NCI-H2227 (cell line): ENCODE measurements around the gene APOBEC2.
"Not testable (repeated sequence)": the region's sequence is repeated elsewhere in the genome, so short reads cannot be mapped to it uniquely, and the experiment has no call there.

Experiments
- DNase-seq: peaks from one replicate; lab custom pipeline; 2025; ENCODE audit not compliant: unreplicated experiment; lab: John Stamatoyannopoulos, UW

APOBEC2 gene

DNA sequence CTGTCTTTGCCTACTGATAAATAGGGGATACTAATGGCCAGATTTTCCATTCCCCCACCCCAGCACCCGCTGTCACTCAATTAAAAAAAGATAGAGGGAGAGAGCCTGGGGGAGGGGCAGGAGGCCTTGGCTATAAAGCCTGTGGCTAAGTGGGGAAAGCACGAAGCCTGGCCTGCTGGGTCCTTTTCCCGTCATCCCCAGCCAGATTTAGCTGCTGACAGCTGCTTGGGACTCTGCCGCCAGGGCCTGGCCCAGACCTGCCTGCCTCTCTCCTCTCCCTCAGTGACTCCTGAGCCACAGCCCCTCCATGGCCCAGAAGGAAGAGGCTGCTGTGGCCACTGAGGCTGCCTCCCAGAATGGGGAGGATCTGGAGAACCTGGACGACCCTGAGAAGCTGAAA lies at the start of gene APOBEC2:
Gene APOBEC2 (plus strand): TSS at position 162 of the 400 bp plus-strand sequence. CDS start 146 bp downstream, at position 308.
- no peak for DNase-seq

DNA sequence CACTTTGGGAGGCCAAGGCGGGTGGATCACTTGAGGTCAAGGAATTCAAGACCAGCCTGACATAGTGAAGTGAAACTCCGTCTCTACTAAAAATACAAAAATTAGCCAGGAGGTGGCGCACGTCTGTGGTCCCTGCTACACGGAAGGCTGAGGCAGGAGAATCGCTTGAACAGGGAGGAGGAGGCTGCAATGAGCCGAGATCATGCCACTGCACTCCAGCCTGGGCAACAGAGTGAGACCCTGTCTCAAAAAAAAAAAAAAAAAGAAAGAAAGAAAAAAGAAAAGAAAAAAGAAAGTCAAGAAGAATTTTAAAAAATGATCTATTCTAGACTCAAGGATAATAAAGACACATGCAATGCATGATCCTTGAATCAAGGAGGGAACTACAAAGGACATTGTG lies 46.8 kb upstream of the APOBEC2 start:
- DNase-seq = peak; percentile 46

DNA sequence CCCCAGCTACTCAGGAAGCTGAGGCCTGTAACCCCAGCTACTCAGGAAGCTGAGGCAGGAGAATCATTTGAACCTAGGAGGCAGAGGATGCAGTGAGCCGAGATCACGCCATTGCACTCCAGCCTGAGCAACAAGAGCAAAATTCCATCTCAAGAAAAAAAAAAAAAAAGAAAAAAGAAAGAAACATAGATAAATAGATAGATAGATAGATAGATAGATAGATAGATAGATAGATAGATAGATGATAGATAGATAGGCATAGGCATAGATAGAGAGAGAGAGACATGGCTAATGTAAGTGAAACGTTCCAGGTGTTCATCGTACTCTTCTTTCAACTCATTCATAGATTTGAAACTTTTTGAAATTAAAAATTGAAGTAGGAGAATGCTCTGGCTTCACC lies 46.0 kb upstream of the APOBEC2 start:
- DNase-seq = not testable (repeated sequence)

DNA sequence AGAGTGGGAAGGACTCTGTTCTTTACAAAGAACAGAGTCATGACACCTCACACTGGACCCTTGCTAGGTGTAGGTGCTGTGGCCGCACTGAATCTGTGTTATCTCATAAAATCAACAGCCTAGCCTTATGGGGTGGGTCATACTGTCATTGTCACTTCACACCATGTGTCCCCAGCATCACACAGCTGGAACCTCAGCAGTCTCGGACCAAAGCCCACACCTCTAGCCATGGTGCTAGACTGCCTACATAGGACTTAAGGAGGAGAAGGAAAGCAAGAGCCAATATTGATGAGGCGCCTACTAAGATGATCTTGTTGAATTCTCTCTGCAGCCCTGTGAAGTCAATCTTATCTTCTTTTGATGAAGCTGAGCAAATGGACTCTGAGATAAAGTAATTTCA lies 45.0 kb upstream of the APOBEC2 start:
- no peak for DNase-seq

DNA sequence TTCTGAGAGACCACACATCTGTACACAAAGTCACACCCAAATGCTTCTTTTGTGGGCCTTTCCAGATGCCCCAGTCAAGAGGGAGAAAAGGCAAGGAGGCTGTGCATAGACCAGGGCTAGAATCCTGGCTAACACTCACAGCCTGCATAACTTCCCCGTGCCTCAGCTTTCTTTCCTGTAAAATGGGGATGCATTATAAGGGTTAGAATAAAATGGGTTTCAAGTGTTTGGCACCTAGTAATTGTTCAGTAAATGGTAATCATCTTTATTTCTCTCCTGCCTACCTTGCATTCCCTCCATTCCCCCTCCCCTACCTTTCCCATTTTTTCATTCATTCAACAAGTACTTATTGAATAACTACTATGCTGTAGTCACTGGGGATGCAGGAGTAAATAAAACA lies 43.3 kb upstream of the APOBEC2 start:
- DNase-seq = no peak

DNA sequence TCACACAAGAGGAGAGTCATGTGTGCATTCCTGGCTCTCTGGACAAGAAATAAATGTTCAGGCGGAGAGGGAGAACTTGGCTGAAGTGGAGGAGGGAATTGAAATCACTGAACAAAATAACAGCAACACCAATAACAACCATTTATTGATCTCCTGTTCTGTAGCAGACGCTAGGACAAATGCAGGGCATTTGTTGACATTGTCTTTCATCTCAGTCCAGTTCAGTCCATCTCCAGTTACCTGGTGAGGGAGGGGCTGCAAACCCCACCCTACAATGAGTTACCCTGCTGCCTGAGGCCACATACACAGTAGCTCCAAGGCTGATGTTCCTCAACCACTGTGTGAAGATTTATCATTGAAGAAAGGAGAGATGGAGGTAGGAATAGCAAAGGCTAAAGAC lies 41.3 kb upstream of the APOBEC2 start:
- no peak for DNase-seq

DNA sequence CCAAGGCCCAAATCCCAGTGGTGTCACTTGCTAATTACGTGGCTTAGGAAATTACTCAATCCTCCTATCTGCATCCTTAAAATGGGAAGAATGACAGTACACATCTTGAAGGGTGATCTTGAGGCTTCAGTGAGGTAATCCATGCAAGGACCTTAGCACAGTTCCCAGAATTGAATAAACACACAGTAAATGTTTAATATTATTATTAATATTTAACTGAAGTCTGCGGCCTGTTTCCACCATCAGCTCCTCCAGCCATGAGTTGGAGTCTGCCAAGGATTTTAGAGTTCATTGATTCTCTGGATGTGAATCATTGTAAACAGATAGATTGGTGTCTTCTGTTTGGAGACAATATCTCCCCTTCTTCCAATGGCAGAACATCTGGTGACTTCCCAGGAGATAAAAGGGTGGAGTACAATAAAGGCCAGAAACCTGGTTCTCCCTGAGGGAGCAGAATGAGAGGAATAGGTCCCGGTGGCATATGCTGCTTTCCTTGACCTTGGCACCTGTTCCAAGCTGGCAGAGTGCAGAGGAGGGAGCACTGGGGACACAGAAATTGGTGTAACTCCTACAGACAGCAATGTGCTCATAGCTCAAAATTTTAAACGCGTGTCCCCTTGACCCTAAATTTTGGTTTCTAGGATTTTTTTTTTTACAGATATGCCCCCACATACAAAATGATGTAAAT lies 39.4 kb upstream of the APOBEC2 start:
- DNase-seq = no peak

DNA sequence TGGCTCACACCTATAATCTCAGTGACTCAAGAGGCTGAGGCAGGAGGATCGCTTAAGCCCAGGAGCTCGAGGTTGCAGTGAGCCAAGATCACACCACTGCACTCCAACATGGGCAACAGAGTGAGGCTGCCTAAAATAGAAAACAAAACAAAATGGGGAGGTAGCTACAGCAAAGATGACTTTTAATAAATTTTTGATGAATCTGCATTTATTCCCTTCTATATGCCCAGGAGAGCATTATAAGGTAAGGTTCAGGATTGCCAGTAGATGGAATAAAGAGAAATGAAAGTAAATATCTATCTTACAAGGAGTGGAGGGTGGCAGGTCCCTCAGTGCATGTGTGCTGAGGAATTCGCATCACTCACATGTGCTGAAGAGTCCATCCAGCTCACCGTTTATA lies 38.2 kb upstream of the APOBEC2 start:
- DNase-seq = no peak

DNA sequence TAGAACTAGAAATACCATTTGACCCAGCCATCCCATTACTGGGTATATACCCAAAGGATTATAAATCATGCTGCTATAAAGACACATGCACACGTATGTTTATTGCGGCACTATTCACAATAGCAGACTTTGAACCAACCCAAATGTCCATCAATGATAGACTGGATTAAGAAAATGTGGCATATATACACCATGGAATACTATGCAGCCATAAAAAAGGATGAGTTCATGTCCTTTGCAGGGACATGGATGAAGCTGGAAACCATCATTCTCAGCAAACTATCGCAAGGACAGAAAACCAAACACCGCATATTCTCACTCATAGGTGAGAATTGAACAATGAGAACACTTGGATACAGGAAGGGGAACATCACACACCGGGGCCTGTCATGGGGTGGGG lies 37.1 kb upstream of the APOBEC2 start:
- not testable (repeated sequence) for DNase-seq

DNA sequence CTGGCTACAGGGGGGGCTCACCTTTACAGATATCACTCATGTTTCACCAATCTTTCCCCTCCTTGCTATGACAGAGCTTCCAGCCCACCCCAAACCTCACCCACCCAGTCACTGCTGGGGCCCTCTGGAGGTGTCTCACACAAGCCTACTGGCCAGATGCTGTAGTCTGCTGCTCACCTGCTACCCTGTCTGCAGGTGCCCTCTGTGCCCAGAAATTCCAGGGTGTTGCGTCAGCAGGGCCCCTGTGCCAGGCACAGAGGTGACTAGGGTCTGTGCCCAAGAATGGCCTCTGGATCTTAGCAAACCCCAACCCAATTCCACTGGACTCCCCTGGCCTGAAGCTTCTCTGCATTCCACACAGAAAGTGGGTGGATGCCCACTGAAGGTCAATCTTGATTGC lies 35.3 kb upstream of the APOBEC2 start:
- no peak for DNase-seq

DNA sequence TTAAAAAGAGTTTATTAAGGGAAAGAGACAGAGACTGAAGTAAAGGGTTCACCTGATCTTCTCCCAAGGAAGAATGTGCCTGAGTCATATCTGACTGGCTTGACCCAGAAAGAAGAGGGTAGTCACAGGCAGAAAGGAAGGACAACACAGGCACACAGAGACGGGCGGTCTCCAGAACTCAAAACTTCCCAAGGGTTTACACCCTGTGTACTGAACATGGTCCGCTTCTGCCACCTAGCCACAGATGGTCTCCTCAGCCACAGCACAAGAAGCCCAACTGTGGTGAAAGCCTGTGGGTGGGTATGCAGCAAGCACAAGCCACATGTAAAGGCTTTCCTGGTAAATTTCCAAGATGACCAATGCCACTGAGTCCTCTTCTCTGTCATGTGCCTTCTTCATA lies 31.2 kb upstream of the APOBEC2 start:
- DNase-seq = no peak

DNA sequence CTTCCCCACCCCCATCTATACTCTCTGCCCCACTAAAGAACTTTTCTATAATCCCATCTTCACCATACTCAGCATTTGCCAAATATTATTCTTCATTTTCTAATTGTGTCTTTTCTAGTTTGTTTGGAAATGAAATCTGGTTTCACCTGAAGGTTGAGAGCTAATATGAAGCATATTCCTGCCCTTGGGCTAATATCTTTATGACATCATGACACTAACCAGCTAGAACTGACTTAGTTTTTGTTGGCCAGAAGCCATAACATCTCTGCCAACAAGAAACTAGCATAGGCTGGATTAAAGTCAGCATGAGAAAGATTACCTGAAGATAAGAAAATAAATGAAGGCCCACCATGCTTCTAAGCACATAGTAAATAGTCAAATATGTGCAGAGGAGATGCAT lies 30.7 kb upstream of the APOBEC2 start:
- no peak for DNase-seq

DNA sequence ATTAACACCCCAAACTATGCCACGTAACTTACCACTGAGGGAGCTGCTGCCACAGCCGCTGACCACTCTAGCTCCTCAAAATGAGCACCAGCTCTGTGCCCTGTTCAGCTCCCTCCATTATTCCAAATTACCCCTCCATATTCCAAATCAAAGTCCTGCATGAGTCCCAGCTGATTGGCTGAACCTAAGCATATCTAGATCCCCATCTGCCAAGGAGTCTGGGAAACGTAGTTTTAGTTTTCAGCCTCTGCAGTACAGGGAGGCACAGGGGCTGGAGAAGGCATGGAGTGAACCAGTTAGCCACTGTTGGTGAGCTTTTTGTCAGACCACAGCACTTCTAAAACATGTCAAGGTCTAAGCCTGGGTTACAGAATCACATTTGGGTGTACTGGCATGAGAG lies 29.9 kb upstream of the APOBEC2 start:
- no peak for DNase-seq

DNA sequence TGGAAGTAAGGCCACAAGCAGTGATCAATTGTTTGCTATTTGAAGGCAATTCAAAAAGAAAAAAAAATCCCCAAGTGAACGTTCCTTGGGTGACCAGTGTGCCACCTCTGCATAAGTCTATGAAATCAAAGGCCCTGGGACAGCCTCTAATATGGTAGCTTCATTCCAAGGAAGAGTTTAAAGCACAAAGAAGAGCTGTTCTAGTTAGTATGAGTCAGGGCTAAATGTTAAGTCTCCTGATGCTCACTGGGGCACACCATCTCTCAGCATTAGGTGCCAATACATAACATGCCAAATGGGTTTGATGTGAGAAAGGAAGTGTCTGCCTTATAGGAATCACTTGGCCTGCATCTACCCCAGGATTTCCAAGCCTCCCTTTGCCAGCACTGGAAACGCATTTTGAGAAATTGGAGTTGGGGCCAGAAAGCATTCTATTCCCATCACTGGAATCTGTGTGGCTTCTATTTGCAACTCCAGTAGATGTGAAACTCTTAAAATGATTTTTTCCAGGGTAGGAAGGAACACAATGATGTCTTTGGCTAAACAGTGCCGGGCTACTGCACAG lies 27.0 kb upstream of the APOBEC2 start:
- no peak for DNase-seq

DNA sequence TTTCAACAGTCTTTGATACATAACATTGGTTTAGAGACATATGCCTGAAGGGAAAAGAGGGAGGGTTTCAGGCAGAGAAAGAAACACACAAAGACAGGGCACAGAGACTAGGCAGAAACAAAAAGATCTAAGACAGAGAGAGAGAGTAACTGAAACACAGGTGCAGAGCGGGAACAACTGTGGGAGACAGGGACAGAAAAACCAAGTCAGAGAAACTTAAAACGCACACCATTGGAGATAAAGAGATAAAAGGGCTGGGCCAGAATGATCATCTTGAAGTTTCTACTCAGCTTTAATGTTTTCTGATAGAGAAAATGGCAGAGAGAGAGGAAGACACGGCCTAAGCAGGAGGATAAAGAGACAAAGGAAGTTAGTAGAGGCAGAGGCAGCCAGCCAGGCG lies 25.8 kb upstream of the APOBEC2 start:
- no peak for DNase-seq

DNA sequence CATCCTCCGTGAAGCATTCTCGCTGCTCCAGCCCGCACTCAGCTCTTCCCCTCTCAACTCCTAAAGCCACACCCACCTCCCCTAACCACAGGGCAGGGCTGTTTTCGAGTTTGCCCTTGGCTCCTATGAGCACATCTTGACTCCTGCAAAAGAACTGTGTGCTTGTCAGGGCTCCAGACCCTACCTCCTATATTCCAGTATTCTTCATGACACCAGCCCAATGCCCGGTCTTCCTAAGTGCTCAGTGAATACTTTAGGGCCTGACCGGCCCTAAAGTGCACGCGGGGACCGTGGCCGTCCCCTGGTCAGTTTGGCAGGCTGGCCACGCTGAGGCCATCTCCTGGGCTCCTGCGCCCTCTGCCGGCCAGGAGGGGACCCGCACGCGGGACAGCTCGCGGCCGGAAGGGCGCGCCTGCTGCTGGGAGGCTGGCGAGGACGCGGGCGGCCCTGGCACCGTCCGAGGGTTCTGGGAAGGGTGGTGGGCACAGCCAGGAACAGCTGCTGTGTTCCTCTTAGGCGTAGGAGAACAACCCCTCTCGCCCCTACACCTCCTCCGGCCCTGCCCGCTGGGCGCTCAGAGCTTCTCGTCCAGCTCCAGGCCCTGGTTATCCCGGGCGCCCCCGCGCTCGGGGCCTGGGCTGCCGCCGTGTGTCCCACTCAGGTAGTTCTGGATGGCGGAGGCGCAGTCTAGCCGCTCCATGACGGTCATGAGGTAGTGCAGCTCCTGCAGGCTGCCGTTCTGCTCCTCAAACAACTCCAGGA lies 25.0 kb upstream of the APOBEC2 start:
- peak; percentile 83 for DNase-seq

DNA sequence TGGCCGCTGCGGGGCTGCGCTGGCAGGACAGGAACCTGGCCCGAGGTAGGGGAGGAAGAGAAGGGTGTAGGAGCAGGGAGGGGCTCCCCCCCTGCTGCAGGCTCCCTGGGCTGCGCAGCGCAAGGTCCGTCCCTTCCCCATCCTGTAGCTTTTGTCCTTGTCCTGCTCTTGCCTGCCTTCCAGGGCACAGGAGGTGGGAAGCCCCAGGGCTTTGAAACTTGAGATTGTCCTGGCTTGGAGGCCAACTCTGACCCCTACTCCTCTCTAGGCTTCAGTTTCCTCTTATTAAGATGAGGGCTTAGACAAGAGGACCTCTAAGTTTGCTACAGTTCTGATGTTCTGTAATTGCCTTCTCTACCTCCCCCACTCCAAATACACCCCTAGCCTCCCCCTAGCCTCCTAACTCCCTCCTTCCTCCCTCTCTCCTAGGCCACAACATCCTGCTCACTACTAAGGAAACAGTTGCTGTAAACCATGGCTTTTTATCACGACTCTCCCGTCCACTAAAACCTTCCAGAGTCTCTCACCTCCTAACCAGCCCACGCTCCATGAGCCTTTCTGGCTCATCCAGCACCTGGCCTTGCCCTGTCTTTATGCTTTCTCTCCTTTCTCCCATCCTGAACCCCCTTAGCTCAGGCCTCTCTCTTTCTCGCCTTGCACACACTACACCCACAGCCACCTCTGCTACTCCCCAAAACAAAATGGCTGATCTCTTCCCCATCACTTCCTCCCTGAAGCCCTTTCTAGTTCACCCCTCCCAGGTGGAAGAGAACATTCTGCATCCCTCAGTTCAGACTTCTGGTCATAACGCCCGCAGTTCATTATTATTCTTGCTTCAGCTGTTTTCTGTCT lies 24.2 kb upstream of the APOBEC2 start:
- no peak for DNase-seq

DNA sequence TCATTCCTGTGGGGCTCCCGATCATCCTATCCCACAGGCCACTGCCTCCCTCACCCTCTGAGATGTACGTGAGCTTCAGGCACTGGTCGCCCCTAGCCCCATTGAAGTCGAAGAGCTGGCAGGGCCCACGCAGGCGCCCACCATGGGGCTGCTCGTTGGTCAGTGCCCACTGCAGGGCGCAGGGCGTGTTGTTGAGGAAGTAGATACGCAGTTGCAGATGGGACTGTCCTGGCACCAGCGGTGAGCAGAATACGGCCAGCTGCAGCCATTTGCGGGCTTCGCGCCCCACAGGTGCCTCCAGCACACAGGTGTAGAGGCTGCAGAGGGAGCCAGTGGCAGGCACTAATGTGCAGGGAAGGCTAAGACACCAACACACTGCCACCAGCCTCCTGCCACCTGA lies 20.2 kb upstream of the APOBEC2 start:
- no peak for DNase-seq

DNA sequence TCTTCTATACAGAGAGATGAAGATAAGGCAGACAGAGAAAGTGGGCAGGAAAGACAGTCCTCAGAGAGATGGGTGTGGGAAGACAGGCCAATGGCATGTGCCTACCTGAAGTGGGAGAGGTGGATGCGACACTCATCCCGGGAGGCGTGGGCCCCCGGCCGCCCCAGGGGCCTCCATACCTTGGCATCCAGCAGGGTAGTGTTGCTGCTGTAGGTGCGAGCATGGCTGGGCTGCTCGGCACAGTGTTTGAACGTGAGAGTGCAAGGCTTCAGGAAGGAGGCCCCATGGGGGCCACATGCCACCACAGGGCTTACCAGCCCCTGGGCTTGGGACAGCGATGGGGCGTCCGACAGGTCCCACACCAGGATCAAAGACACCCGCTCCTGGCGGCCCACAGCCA lies 19.2 kb upstream of the APOBEC2 start:
- no peak for DNase-seq

DNA sequence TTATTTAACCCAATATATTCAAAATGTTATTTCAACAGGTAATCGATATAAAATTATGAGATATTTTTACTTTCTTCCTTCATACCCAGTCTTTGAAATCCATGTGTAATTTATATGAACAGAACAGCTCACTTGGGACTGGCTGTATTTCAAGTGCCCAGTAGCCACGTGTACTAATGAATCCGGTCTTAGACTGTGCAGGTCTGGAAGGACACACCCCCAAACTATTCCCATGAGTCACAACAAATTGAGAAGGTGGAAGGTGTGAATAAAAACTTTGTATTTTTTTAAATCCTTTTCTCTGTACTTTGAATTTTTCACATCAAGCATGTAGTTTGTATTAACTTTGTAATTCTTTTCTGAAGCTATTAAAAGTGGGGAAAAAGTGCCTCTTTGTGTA lies 16.8 kb upstream of the APOBEC2 start:
- no peak for DNase-seq

DNA sequence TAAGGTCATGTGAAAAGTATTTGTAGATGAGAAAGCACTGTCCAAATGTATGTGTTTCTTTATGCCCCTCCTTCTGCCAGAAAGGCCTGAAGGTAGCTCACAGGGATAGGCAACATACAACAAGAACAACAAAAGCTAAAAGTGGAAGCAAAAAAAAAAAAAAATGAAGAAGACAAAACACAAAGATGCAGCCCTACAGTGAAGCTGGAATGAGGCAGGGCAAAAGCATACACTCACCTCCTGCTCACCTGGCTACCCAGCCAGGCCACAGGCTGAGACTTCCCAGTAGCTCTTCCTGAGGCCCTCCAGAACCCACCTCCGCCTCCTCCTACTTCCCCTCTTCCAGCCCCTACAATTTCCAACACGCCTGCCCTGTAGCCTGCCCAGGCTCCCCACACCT lies 16.4 kb upstream of the APOBEC2 start:
- no peak for DNase-seq
